Measurements from ENCODE around the gene ITGAL. TPM values are rescaled to one million over a fixed set of nuclear protein-coding genes. Genes with fewer than 3 reads are reported as not detected.
A peak's percentile ranks its signal among the peaks of the same experiment; 100 is the strongest.

The ITGAL gene
- total and polyA plus RNA-seq, 2 of the 13 experiments (the other 11 are each of a cell fraction or from before 2014, with no cell fraction given): 0.86 to 1.2 TPM

DNA sequence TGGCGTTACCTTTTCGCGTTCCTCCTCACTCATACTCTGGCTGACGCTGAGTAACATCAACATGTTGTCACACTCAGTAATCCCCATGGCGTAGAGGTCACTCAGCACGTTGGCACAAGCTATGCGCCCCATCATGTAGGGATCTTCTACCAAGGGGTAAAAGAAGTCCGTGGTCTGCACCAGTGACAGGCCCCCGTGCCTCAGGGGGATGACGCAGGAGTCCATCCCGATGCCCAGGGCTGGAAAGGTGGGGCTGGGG lies 27.5 kb upstream of the ITGAL start (continued):
- TF ChIP-seq, protein P1, sequence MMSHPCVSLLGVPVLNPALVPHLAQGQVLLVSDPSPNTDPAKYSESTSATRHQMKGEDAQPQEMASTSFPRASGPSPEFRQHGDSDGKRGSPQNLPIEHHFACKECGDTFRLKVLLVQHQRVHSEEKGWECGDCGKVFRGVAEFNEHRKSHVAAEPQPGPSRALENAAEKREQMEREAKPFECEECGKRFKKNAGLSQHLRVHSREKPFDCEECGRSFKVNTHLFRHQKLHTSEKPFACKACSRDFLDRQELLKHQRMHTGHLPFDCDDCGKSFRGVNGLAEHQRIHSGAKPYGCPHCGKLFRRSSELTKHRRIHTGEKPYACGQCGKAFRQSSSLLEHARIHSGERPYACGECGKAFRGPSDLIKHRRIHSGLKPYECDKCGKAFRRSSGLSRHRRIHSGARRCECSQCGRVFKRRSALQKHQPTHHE (CRISPR knock-in tag; IDR thresholded peaks at IDR 0.05; ENCODE audit: borderline replicate concordance): 0 out of 2 replicates have a peak, but pooled peaks have one; percentile 31

DNA sequence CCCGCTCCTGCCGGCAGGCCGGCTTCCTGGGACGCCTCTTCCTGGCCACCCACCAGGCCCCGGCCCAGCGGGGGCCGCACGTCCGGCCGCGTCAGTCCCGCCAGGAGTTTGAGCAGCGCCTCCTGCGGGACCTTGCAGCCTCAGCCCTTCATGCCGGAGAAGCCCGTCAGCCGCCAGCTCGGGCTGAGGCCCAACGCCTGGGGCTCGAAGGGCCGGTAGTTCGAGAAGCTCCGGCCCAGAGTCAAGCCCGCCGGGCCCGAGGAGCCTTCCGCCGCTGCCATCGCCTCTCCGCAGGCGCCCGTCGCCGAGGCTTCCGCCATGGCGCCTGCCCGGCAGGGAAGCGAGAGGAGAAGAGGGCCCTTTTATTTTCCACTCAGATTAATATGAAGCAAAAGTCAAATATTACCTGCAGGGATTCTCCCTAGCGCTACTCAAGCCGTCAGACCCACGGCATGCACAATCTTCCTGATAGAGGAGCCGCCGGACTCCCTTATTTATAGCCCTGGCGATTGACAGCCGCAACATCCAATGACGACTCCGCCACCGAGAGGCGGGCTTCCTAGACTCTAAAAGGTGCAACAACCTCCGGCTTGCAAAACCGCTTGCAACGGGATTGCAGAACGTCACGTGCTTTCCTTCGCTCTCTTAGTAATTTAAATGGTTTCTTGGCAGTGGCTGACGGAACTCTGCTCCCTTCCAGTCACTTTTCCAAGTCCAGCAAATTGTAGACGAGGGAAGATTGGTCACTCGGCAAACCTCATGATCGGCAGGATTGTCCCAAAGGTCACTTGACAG lies 26.9 kb upstream of the ITGAL start, which contains the start of gene SEPHS2:
Gene SEPHS2, minus strand, starts transcription at position 467 of the 795 bp plus-strand sequence. Its CDS starts 147 bp downstream, at position 320.
- intact Hi-C loops (cut with micrococcal nuclease; ENCODE audit: unreplicated experiment): no loop called here
- peak; percentile 52 for ATAC-seq
- ChIA-PET POLR2A (interaction anchor here (1.1 to 4.6 kb wide), 19 partner anchors 8 to 165 kb away, joined by 3 to 36 read pairs (median 5); partner anchors contain the start of genes DCTPP1, ITGAL, ZNF689 and ZNF747), CTCF (ENCODE audit: low intra/inter-chr PET ratio, low total read pairs) (interaction anchor here (1.6 kb wide), 1 partner anchor 16 kb away, joined by 4 read pairs; the partner anchor contains the start of gene DCTPP1)
- no TSS peak for BruUV-seq (replicated peaks)
- FAIRE-seq: peak; percentile 72
- WGBS (ENCODE audit: low lambda C conversion rate): 52% methylated on average over 44 of the region's 59 CpGs
- H3K27me3 ChIP-seq (ENCODE audit: control insufficient read depth in 1 of 2, insufficient read depth in 2 of 2, low read length in 2 of 2): no peaks in the 10 kb centered on the region; a peak in 1 of 5 replicates
- H3K36me3 ChIP-seq (replicated peaks in 1 of 2; ENCODE audit: control insufficient read depth in 1 of 2, insufficient read depth in 2 of 2, low read length in 2 of 2): no peaks in the 10 kb centered on the region; a peak in 2 of 5 replicates
- peak within 1 kb of the TSS; percentile 96 for H3K9ac ChIP-seq (ENCODE audit: insufficient read depth, low read depth, low read length)
- in situ Hi-C loops (cut with HindIII; ENCODE audit: extremely low pct_ligation_motif_present, low pct_unique_long_range_greater_than_20kb): no loop called here
- H4K20me1 ChIP-seq (ENCODE audit: insufficient read depth, low read length): peaks cover 24% of the 10 kb centered on the region
- peaks cover 27% of the 10 kb centered on the region for H3K79me2 ChIP-seq (ENCODE audit: insufficient read depth, low read length)
- H3K4me1 ChIP-seq (ENCODE audit: insufficient read depth, low read length): peaks cover 94% of the 10 kb centered on the region
- H3K27ac ChIP-seq (ENCODE audit: extremely low read length, insufficient read depth, low read length): peak within 1 kb of the TSS; percentile 95
- H3K4me3 ChIP-seq (replicated peaks in 1 of 3; ENCODE audit: insufficient read depth in 1 of 3, low read depth in 2 of 3, low read length in 3 of 3): peak within 1 kb of the TSS; percentile 86 to 92 (median 91)
- H3K4me2 ChIP-seq (ENCODE audit: low read depth, low read length): peak within 1 kb of the TSS; percentile 87
- H2AFZ ChIP-seq (ENCODE audit: low read length): no peak within 1 kb of the TSS
- no peaks in the 10 kb centered on the region for H3K9me3 ChIP-seq (ENCODE audit: low read length)
- DNase-seq (ENCODE audit: low spot score): peak; percentile 97
- TF ChIP-seq SIN3A (IDR thresholded peaks at IDR 0.05; ENCODE audit: borderline replicate concordance, low read depth, low read length) (peak; percentile 76; the same call in 1 of the 2 replicates), MXI1 (IDR thresholded peaks at IDR 0.05; ENCODE audit: borderline replicate concordance, low read depth, low read length) (peak; percentile 46; the same call in 1 of the 3 replicates), RBM22 (optimal IDR thresholded peaks at IDR 0.05; ENCODE audit: low read length) (no peak), MATR3 (CRISPR knock-in tag; IDR thresholded peaks at IDR 0.05) (no peak), PAWR (CRISPR knock-in tag; IDR thresholded peaks at IDR 0.05; ENCODE audit: borderline replicate concordance) (no peak), NCOA2 (CRISPR knock-in tag; IDR thresholded peaks at IDR 0.05) (peak; percentile 46; the same call in 1 of the 2 replicates), NR2F1 (CRISPR knock-in tag; IDR thresholded peaks at IDR 0.05) (no peak; a peak in 1 of 4 replicates), KLF13 (CRISPR knock-in tag; IDR thresholded peaks at IDR 0.05) (no peak), TEAD3 (CRISPR knock-in tag; optimal IDR thresholded peaks at IDR 0.05; ENCODE audit: borderline replicate concordance) (peak; percentile 36), ARID2 (CRISPR knock-in tag; IDR thresholded peaks at IDR 0.05; ENCODE audit: borderline replicate concordance) (no peak; the same call in 1 of the 2 replicates), ZIK1 (CRISPR knock-in tag; IDR thresholded peaks at IDR 0.05; ENCODE audit: borderline replicate concordance, low read depth) (peak; percentile 56; the same call in 1 of the 2 replicates), ZNF678 (CRISPR knock-in tag; IDR thresholded peaks at IDR 0.05) (no peak), MAFK (conservative IDR thresholded peaks at IDR 0.05 in 1 of 2, IDR thresholded peaks at IDR 0.05 in 1 of 2; ENCODE audit: low read length in 2 of 2) (peak in 1 of 2 experiments; percentile 22; a peak in 1 of 4 replicates), ZSCAN30 (CRISPR knock-in tag; IDR thresholded peaks at IDR 0.05) (no peak), ZNF589 (CRISPR knock-in tag; conservative IDR thresholded peaks at IDR 0.05) (0 out of 2 replicates have a peak, but pooled peaks have one; percentile 64), ZMYM2 (CRISPR knock-in tag; IDR thresholded peaks at IDR 0.05) (peak; percentile 32; the same call in 1 of the 2 replicates), NFYB (CRISPR knock-in tag; IDR thresholded peaks at IDR 0.05) (peak; percentile 96), ZNF629 (CRISPR knock-in tag; conservative IDR thresholded peaks at IDR 0.05) (0 out of 2 replicates have a peak, but pooled peaks have one; percentile 2)
- TF ChIP-seq, protein P2, sequence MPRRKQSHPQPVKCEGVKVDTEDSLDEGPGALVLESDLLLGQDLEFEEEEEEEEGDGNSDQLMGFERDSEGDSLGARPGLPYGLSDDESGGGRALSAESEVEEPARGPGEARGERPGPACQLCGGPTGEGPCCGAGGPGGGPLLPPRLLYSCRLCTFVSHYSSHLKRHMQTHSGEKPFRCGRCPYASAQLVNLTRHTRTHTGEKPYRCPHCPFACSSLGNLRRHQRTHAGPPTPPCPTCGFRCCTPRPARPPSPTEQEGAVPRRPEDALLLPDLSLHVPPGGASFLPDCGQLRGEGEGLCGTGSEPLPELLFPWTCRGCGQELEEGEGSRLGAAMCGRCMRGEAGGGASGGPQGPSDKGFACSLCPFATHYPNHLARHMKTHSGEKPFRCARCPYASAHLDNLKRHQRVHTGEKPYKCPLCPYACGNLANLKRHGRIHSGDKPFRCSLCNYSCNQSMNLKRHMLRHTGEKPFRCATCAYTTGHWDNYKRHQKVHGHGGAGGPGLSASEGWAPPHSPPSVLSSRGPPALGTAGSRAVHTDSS (CRISPR knock-in tag; conservative IDR thresholded peaks at IDR 0.05): no peak
